K562 (cell line): ENCODE results near the gene TSPAN14. TPM values are rescaled to one million over a fixed set of nuclear protein-coding genes. Genes with fewer than 3 reads are reported as not detected.
A peak's percentile ranks its signal among the peaks of the same experiment; 100 is the strongest.

Experiments used
- DIDO1 ChIP-seq: fragments of 450-650 bp; IDR thresholded peaks from 2 replicates; pipeline ENCODE4 v1.6.1; 2016; ENCODE audit warnings: low read depth, missing biosample characterization, missing genetic modification characterization
- EP300 ChIP-seq: IDR thresholded peaks from 2 replicates; pipeline ENCODE4 v1.6.1; 2012; ENCODE audit warnings: low read length, improper control_type of control experiment
- FOXO4 ChIP-seq: fragments of 450-650 bp; formaldehyde crosslinking; IDR thresholded peaks from 2 replicates; pipeline ENCODE4 v1.4.0; 2020; ENCODE audit warnings: mild to moderate bottlenecking, moderate library complexity
- HDAC1 ChIP-seq, 2 experiments: fragments of 450-650 bp; IDR thresholded peaks; 2 replicates each; pipeline ENCODE4 v1.6.1; 2016 to 2017; ENCODE audit warnings: inconsistent platforms in 1 of 2, mild to moderate bottlenecking in 1 of 2, moderate library complexity in 1 of 2
- HNRNPL ChIP-seq: fragments of 200-400 bp; formaldehyde crosslinking; IDR thresholded peaks from 2 replicates; pipeline ENCODE4 v1.6.1; 2017; ENCODE audit warnings: low read depth, mild to moderate bottlenecking, low read length
- HOXB6 ChIP-seq: fragments of 250-450 bp; sonication (Bioruptor Pico); IDR thresholded peaks from 2 replicates; pipeline ENCODE4 v1.5.1; 2022; ENCODE audit warnings: mild to moderate bottlenecking, borderline replicate concordance
- HSF4 ChIP-seq: fragments of 250-450 bp; sonication (Bioruptor Pico); IDR thresholded peaks from 2 replicates; pipeline ENCODE4 v2.1.2; 2022; ENCODE audit warnings: mild to moderate bottlenecking, moderate library complexity, borderline replicate concordance
- JUND ChIP-seq, 2 experiments: IDR thresholded peaks; 2 replicates in 1 of 2; 3 replicates in 1 of 2; pipeline ENCODE4 v1.6.1; 2011; ENCODE audit warnings: borderline replicate concordance in 2 of 2, low read depth in 2 of 2, low read length in 2 of 2, improper control_type of control experiment in 1 of 2, missing biosample characterization in 1 of 2, missing genetic modification characterization in 1 of 2, missing genetic modification reagents in 1 of 2
- KLF16 ChIP-seq: IDR thresholded peaks from 2 replicates; pipeline ENCODE4 v1.6.1; 2016; ENCODE audit warnings: antibody characterized with exemption
- MCM7 ChIP-seq, 2 experiments: fragments of 450-650 bp; IDR thresholded peaks; 2 replicates each; pipeline ENCODE4 v1.6.1; 2016 to 2018
- NCOR1 ChIP-seq: fragments of 450-650 bp; IDR thresholded peaks from 2 replicates; pipeline ENCODE4 v1.6.1; 2016; ENCODE audit warnings: mild to moderate bottlenecking, moderate library complexity
- NUFIP1 ChIP-seq: fragments of 450-650 bp; IDR thresholded peaks from 2 replicates; pipeline ENCODE4 v1.6.1; 2018; ENCODE audit not compliant: partially characterized antibody
- PBX2 ChIP-seq, 2 experiments: IDR thresholded peaks in 1 of 2; conservative IDR thresholded peaks in 1 of 2; 2 replicates each; pipeline ENCODE4 v1.6.1; 2016; ENCODE audit warnings: low read depth in 2 of 2, mild to moderate bottlenecking in 1 of 2, missing compliant biosample characterization in 1 of 2, missing genetic modification characterization in 1 of 2, moderate library complexity in 1 of 2
- PPARD ChIP-seq: fragments of 250-450 bp; sonication (Bioruptor Pico); IDR thresholded peaks from 2 replicates; pipeline ENCODE4 v1.8.0; 2022; ENCODE audit warnings: inconsistent platforms, mild to moderate bottlenecking, moderate library complexity
- PRPF4 ChIP-seq: fragments of 200-400 bp; formaldehyde crosslinking; IDR thresholded peaks from one replicate; pipeline ENCODE4 v1.6.1; 2017; ENCODE audit warnings: low read length, low read depth, mild to moderate bottlenecking; ENCODE audit not compliant: insufficient read depth, poor library complexity, severe bottlenecking
- SIRT6 ChIP-seq: IDR thresholded peaks from one replicate; pipeline ENCODE4 v1.6.1; 2012; ENCODE audit warnings: low read depth, mild to moderate bottlenecking, control low read depth, inconsistent platforms, low read length, moderate library complexity
- TCF3 ChIP-seq: sonication (generic); formaldehyde crosslinking; IDR thresholded peaks from 2 replicates; pipeline ENCODE4 v1.4.0; 2020; ENCODE audit warnings: mild to moderate bottlenecking, missing genetic modification reagents
- THRAP3 ChIP-seq: fragments of 450-650 bp; IDR thresholded peaks from 2 replicates; pipeline ENCODE4 v1.6.1; 2016; ENCODE audit warnings: mild to moderate bottlenecking, inconsistent platforms, borderline replicate concordance
- ZBTB49 ChIP-seq: sonication (generic); formaldehyde crosslinking; IDR thresholded peaks from 2 replicates; pipeline ENCODE4 v1.8.0; 2022; ENCODE audit warnings: missing genetic modification reagents, mild to moderate bottlenecking, borderline replicate concordance
- ZC3H4 ChIP-seq: sonication (generic); formaldehyde crosslinking; IDR thresholded peaks from 2 replicates; pipeline ENCODE4 v1.9.0; 2021; ENCODE audit warnings: missing genetic modification reagents, borderline replicate concordance
- ZNF133 ChIP-seq: fragments of 250-450 bp; sonication (Bioruptor Pico); IDR thresholded peaks from 2 replicates; pipeline ENCODE4 v1.4.0; 2020; ENCODE audit warnings: mild to moderate bottlenecking
- ZNF551 ChIP-seq: fragments of 250-450 bp; sonication (Bioruptor Pico); IDR thresholded peaks from 2 replicates; pipeline ENCODE4 v1.5.0; 2021; ENCODE audit warnings: mild to moderate bottlenecking, moderate library complexity
- polyA plus RNA-seq, 8 experiments: library from polyadenylated mRNA; depleted of rRNA in 4 of 8; stranded (reverse) in 5 of 8; unstranded in 3 of 8; fragments of >200 nt; fragmentation: Nextera tagmentation in 2 of 8; fragmentation: Illumina TruSeq in 1 of 8; extraction: Ambion mirVana in 2 of 8; extraction: Trizol in 1 of 8; gene quantifications; 2 replicates each; pipeline versions ENCODE4 v1.2.1 to v1.2.3, GENCODE V29; 2011 to 2014; ENCODE audit warnings: inconsistent platforms in 1 of 8, missing spikeins in 1 of 8
- total RNA-seq, 7 experiments: library from RNA; depleted of rRNA in 6 of 7; stranded (reverse); fragments of >200 nt in 6 of 7; fragmentation: Illumina TruSeq in 2 of 7; extraction: Trizol in 2 of 7; gene quantifications; 2 replicates each; pipeline versions ENCODE4 v1.2.1 to v1.2.3, GENCODE V29; 2011 to 2021; ENCODE audit warnings: low replicate concordance in 1 of 7

Gene TSPAN14
- total and polyA plus RNA-seq, 9 of the 15 experiments (the other 6 are each of a cell fraction or from before 2014, with no cell fraction given), result 5.8 to 92.9 (median 23.3) TPM

GRCh38 chr10:80414142-80414895 is 39.8 kb upstream of the TSPAN14 start (continued):
- TF ChIP-seq PBX2 (CRISPR knock-in tag; IDR thresholded peaks at IDR 0.05; ENCODE audit: low read depth) (no peak), PBX2 (tag; conservative IDR thresholded peaks at IDR 0.05; ENCODE audit: low read depth) (0 out of 2 replicates have a peak, but pooled peaks have one; percentile 8), PPARD (no peak), ZNF551 (CRISPR knock-in tag) (no peak), KLF16 (peak; percentile 33; the same call in 1 of the 2 replicates), PRPF4 (no peak), HNRNPL (no peak), HOXB6 (no peak), EP300 (peak; percentile 52), TCF3 (CRISPR knock-in tag) (peak; percentile 69), SIRT6 (no peak), MCM7 (IDR thresholded peaks at IDR 0.05) (no peak), DIDO1 (tag) (no peak), NUFIP1 (no peak), HSF4 (no peak), ZC3H4 (no peak), FOXO4 (CRISPR knock-in tag) (no peak), ZNF133 (no peak), NCOR1 (no peak; the same call in 1 of the 2 replicates), JUND (IDR thresholded peaks at IDR 0.05; ENCODE audit: borderline replicate concordance, low read depth, low read length) (no peak), JUND (tag; IDR thresholded peaks at IDR 0.05; ENCODE audit: borderline replicate concordance, low read depth, low read length) (no peak), HDAC1 (IDR thresholded peaks at IDR 0.05) (0 out of 4 replicates have a peak, but pooled peaks of 1 of the 2 experiments have one; percentile 12), THRAP3 (no peak), ZBTB49 (CRISPR knock-in tag) (no peak)
